Panc1 (cell line): ENCODE results near the gene VSIG2. TPM values are rescaled to one million over a fixed set of nuclear protein-coding genes. Genes with fewer than 3 reads are reported as not detected.

ENCODE experiments used
- ATAC-seq: fragments of 200-7000 bp; cut with Tn5 transposase; 2 replicates; pipeline ENCODE4 v1.9.1; 2020; ENCODE audit warnings: mild to moderate bottlenecking, moderate library complexity
- BruUV-seq: library from RNA; stranded (reverse); fragments of 400-500 nt; replicated peaks from 2 replicates; lab custom pipeline; 2021; lab: Mats Ljungman, UMichigan
- CTCF ChIA-PET: fragments of 300-600 bp; sonication (Branson Sonifier 250); formaldehyde crosslinking; loops from one replicate; lab custom pipeline; 2022; ENCODE audit warnings: antibody characterized with exemption; lab: Charles Lee
- POLR2A ChIA-PET: fragments of 300-600 bp; sonication (Branson Sonifier 250); formaldehyde crosslinking; loops from one replicate; lab custom pipeline; 2022; ENCODE audit warnings: antibody characterized with exemption; lab: Charles Lee
- DNase-seq: peaks from one replicate; pipeline ENCODE4 v3.0.0-alpha.2; 2010; ENCODE audit warnings: low read depth, low spot score
- H3K27ac ChIP-seq: 2 replicates; pipeline ENCODE4 v1.5.1; 2011; ENCODE audit warnings: mild to moderate bottlenecking, low read length, inconsistent platforms
- H3K27me3 ChIP-seq: fragments of 200-500 bp; sonication (Bioruptor generic); 2 replicates; pipeline ENCODE4 v1.6.0; 2014; ENCODE audit warnings: low read length, inconsistent platforms; ENCODE audit not compliant: control insufficient read depth, insufficient read depth
- H3K36me3 ChIP-seq: fragments of 200-500 bp; sonication (Bioruptor generic); 2 replicates; pipeline ENCODE4 v1.5.1; 2014; ENCODE audit warnings: inconsistent platforms, mild to moderate bottlenecking, low read length, moderate library complexity; ENCODE audit not compliant: control insufficient read depth, insufficient read depth
- H3K4me1 ChIP-seq: 2 replicates; pipeline ENCODE4 v1.5.1; 2011; ENCODE audit warnings: inconsistent platforms, mild to moderate bottlenecking, low read length, moderate library complexity; ENCODE audit not compliant: control insufficient read depth, insufficient read depth
- H3K4me3 ChIP-seq, 2 experiments: 2 replicates each; pipeline ENCODE4 v1.5.1; 2011 to 2012; ENCODE audit warnings: low read depth in 2 of 2, low read length in 2 of 2, mild to moderate bottlenecking in 2 of 2, inconsistent platforms in 1 of 2, moderate library complexity in 1 of 2
- H3K9me3 ChIP-seq: fragments of 200-500 bp; sonication (Bioruptor generic); 2 replicates; pipeline ENCODE4 v1.5.1; 2014; ENCODE audit warnings: low read depth, mild to moderate bottlenecking, inconsistent platforms, low read length, moderate library complexity; ENCODE audit not compliant: control insufficient read depth, insufficient read depth
- POLR2AphosphoS5 ChIP-seq: IDR thresholded peaks from 2 replicates; pipeline ENCODE4 v1.6.1; 2012; ENCODE audit warnings: mild to moderate bottlenecking, low read depth, low read length, moderate library complexity
- SIN3A ChIP-seq: IDR thresholded peaks from 2 replicates; pipeline ENCODE4 v1.6.1; 2012; ENCODE audit warnings: low read depth, mild to moderate bottlenecking, low read length, moderate library complexity, borderline replicate concordance; ENCODE audit not compliant: insufficient read depth
- TCF7L2 ChIP-seq: IDR thresholded peaks from 2 replicates; pipeline ENCODE4 v1.6.1; 2011; ENCODE audit warnings: mild to moderate bottlenecking, low read depth, low read length, inconsistent platforms
- in situ Hi-C: cut with HindIII; loops from 2 replicates; pipeline ENCODE4 v1.10.0; 2016; ENCODE audit warnings: low sequenced_read_pairs, low pct_unique_long_range_greater_than_20kb
- intact Hi-C: fragments of 100-400 bp; cut with micrococcal nuclease; formaldehyde crosslinking; loops from one replicate; pipeline ENCODE4 v1.10.0; 2022; ENCODE audit not compliant: unreplicated experiment
- total RNA-seq: library from RNA; stranded (reverse); gene quantifications from one replicate; pipeline ENCODE4 v1.2.1, GENCODE V29; 2021; ENCODE audit not compliant: unreplicated experiment
- TF ChIP-seq, protein P1 (sequence below), 2 experiments: IDR thresholded peaks; 2 replicates each; pipeline ENCODE4 v1.6.1; 2011 to 2012; ENCODE audit warnings: low read depth in 2 of 2, control low read depth in 1 of 2, low read length in 1 of 2, mild to moderate bottlenecking in 1 of 2, moderate library complexity in 1 of 2; ENCODE audit not compliant: insufficient read depth in 1 of 2
- TF ChIP-seq, protein P2 (sequence below): fragments of 450-650 bp; IDR thresholded peaks from 2 replicates; pipeline ENCODE4 v1.5.1; 2017; ENCODE audit warnings: mild to moderate bottlenecking

Gene VSIG2
- total RNA-seq, 1 experiment from 2014 or later = not detected

DNA sequence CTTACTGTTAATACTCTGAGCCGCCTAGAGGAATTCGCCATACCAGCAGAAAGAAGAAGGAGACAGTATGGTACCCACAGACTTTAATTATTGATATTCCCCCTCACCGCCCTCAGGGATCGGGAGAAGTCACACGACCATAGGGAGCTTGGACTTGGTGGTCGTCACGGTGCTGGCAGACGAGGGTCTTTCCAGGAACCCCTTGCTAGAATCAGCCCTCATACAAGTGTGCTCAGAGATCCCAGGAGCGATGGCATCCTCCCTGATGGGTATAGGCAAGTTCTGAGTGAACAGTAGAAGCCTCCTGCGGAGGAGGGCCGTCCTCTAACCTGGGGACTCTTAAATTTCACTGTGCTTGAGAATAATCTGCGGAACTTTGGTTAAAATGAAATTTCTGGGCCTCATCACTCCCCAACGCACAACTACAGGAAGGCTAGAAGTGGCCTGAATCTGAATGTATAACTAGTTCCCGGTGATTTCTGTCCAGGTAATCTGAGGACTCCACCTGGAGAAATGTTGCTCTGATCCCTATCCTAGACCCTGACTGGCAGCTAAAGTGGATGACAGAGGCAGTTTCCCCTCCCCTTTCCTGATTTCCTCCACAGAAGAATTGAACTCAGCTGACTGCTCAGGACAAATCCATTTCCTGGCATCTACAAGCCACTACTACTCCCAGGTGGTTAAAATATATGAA lies 4.5 kb downstream of the VSIG2 start:
- POLR2A ChIA-PET = no interaction called here
- intact Hi-C loops = loop anchor here (5.0 kb wide), 1 partner anchor 80 kb away; no protein-coding TSS in a partner anchor

DNA sequence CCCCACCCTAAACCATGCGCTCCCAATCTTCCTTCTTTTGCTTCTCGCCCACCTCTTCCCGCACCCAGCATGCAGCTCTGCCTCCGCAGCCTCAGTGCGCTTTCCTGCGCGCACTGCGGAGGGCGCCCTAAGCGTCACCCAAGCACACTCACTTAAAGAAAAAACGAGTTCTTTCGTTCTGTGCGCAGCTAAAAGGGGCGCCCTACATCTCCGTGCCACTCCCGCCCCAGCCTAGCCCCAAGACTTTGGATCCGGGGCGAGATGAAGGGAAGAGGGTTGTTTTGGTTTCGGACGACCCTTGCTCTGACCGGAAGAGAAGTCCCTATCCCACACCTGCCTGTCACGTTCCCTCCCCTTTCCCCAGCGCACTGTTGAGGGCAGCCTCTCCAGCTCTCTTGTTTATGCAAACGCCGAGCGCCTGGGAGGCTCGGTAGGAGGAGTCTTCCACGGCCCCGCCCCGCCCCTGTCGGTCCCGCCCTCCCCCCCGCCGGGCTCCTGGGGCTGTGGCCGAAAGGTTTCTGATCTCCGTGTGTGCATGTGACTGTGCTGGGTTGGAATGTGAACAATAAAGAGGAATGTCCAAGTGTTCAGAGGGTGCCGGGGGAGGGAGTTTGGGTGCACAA lies 5.3 kb downstream of the VSIG2 start:
- ChIA-PET CTCF (interaction anchor here (0.6 to 1.3 kb wide), 4 partner anchors 12 to 1665 kb away, joined by 3 to 7 read pairs (median 4); no protein-coding TSS in a partner anchor), POLR2A (no interaction called here)
- Histone ChIP-seq H3K27ac (no peak overlapping the region), H3K4me1 (peaks cover 4% of the 10 kb centered on the region; the same call in 1 of the 2 replicates), H3K27me3 (peaks cover 25% of the 10 kb centered on the region), H3K36me3 (no peaks in the 10 kb centered on the region), H3K4me3 (peak overlapping the region; percentile 48 to 80), H3K9me3 (no peaks in the 10 kb centered on the region)
- BruUV-seq = no TSS peak
- intact Hi-C loops (loop anchor here (5.0 kb wide), 1 partner anchor 79 kb away; no protein-coding TSS in a partner anchor), in situ Hi-C loops (no loop called here)
- ATAC-seq (peak; percentile 89), DNase-seq (no peak)
- TF ChIP-seq, protein P1, sequence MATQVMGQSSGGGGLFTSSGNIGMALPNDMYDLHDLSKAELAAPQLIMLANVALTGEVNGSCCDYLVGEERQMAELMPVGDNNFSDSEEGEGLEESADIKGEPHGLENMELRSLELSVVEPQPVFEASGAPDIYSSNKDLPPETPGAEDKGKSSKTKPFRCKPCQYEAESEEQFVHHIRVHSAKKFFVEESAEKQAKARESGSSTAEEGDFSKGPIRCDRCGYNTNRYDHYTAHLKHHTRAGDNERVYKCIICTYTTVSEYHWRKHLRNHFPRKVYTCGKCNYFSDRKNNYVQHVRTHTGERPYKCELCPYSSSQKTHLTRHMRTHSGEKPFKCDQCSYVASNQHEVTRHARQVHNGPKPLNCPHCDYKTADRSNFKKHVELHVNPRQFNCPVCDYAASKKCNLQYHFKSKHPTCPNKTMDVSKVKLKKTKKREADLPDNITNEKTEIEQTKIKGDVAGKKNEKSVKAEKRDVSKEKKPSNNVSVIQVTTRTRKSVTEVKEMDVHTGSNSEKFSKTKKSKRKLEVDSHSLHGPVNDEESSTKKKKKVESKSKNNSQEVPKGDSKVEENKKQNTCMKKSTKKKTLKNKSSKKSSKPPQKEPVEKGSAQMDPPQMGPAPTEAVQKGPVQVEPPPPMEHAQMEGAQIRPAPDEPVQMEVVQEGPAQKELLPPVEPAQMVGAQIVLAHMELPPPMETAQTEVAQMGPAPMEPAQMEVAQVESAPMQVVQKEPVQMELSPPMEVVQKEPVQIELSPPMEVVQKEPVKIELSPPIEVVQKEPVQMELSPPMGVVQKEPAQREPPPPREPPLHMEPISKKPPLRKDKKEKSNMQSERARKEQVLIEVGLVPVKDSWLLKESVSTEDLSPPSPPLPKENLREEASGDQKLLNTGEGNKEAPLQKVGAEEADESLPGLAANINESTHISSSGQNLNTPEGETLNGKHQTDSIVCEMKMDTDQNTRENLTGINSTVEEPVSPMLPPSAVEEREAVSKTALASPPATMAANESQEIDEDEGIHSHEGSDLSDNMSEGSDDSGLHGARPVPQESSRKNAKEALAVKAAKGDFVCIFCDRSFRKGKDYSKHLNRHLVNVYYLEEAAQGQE (IDR thresholded peaks at IDR 0.05; ENCODE audit: insufficient read depth in 1 of 2, low read depth in 2 of 2, low read length in 1 of 2) = no peak
- TF ChIP-seq TCF7L2 = no peak
- TF ChIP-seq, protein P2, sequence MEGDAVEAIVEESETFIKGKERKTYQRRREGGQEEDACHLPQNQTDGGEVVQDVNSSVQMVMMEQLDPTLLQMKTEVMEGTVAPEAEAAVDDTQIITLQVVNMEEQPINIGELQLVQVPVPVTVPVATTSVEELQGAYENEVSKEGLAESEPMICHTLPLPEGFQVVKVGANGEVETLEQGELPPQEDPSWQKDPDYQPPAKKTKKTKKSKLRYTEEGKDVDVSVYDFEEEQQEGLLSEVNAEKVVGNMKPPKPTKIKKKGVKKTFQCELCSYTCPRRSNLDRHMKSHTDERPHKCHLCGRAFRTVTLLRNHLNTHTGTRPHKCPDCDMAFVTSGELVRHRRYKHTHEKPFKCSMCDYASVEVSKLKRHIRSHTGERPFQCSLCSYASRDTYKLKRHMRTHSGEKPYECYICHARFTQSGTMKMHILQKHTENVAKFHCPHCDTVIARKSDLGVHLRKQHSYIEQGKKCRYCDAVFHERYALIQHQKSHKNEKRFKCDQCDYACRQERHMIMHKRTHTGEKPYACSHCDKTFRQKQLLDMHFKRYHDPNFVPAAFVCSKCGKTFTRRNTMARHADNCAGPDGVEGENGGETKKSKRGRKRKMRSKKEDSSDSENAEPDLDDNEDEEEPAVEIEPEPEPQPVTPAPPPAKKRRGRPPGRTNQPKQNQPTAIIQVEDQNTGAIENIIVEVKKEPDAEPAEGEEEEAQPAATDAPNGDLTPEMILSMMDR = peak; percentile 73

More for the DNA sequence above, 4.5 kb downstream of the VSIG2 start:
- no TSS peak for BruUV-seq
- DNase-seq = no peak
- in situ Hi-C loops = no loop called here
- Histone ChIP-seq H3K4me1 (peaks cover 4% of the 10 kb centered on the region; the same call in 1 of the 2 replicates), H3K4me3 (peak overlapping the region in 1 of 2 experiments; percentile 80; a peak in 2 of 4 replicates), H3K9me3 (no peaks in the 10 kb centered on the region), H3K27me3 (peaks cover 23% of the 10 kb centered on the region), H3K27ac (no peak overlapping the region), H3K36me3 (no peaks in the 10 kb centered on the region)
- CTCF ChIA-PET = interaction anchor here (1.5 kb wide), 1 partner anchor 78 kb away, joined by 3 read pairs; no protein-coding TSS in a partner anchor
- no peak for TF ChIP-seq SIN3A
- TF ChIP-seq, protein P1 (IDR thresholded peaks at IDR 0.05; ENCODE audit: insufficient read depth in 1 of 2, low read depth in 2 of 2, low read length in 1 of 2) = no peak
- TF ChIP-seq POLR2AphosphoS5 = no peak
- TF ChIP-seq, protein P2 = no peak
- no peak for TF ChIP-seq TCF7L2
- ATAC-seq = no peak
